HEK293 (cell line): Measurements from ENCODE around the gene DMAC1.

Source experiments
- CTCF ChIA-PET: fragments of 350-600 bp; formaldehyde crosslinking; extraction: SDS; loops from one replicate; lab custom pipeline; 2021; ENCODE audit warnings: antibody characterized with exemption; lab: Yijun Ruan, JAX
- POLR2A ChIA-PET: fragments of 300-600 bp; formaldehyde crosslinking; extraction: SDS; loops from one replicate; lab custom pipeline; 2020; ENCODE audit warnings: antibody characterized with exemption, inconsistent platforms; lab: Yijun Ruan, JAX
- H3K27ac ChIP-seq: fragments of 200-500 bp; sonication (Bioruptor generic); 2 replicates; pipeline ENCODE4 v1.5.1; 2014; ENCODE audit warnings: low read depth, low read length, control low read depth, inconsistent platforms; ENCODE audit errors: extremely low read depth
- H3K36me3 ChIP-seq, 2 experiments: fragments of 200-500 bp in 1 of 2; sonication (Bioruptor generic) in 1 of 2; 1 replicate in 1 of 2; 2 replicates in 1 of 2; pipeline ENCODE4 v1.5.1; 2014 to 2017; ENCODE audit warnings: inconsistent platforms in 2 of 2, low read length in 2 of 2; ENCODE audit not compliant: control insufficient read depth in 2 of 2, insufficient read depth in 1 of 2
- H3K4me1 ChIP-seq: fragments of 200-500 bp; sonication (Bioruptor generic); 2 replicates; pipeline ENCODE4 v1.5.1; 2014; ENCODE audit warnings: mild to moderate bottlenecking, low read length, inconsistent platforms; ENCODE audit not compliant: control insufficient read depth, insufficient read depth
- H3K4me3 ChIP-seq: 2 replicates; pipeline ENCODE4 v1.5.1; 2011; ENCODE audit warnings: low read depth, mild to moderate bottlenecking, control low read depth, low read length, moderate library complexity
- H3K9me3 ChIP-seq: fragments of 200-500 bp; sonication (Bioruptor generic); 2 replicates; pipeline ENCODE4 v1.5.1; 2014; ENCODE audit warnings: low read depth, low read length, inconsistent platforms; ENCODE audit not compliant: control insufficient read depth, insufficient read depth
- GFI1B ChIP-seq: fragments of 450-650 bp; formaldehyde crosslinking; IDR thresholded peaks from 2 replicates; pipeline ENCODE4 v1.5.1; 2016; ENCODE audit warnings: missing biosample characterization, missing genetic modification characterization
- KLF10 ChIP-seq: fragments of 450-650 bp; IDR thresholded peaks from 2 replicates; pipeline ENCODE4 v1.5.1; 2018; ENCODE audit warnings: missing biosample characterization, mild to moderate bottlenecking, missing genetic modification characterization
- KLF16 ChIP-seq: fragments of 450-650 bp; formaldehyde crosslinking; IDR thresholded peaks from 2 replicates; pipeline ENCODE4 v1.5.1; 2017; ENCODE audit warnings: missing biosample characterization, missing genetic modification characterization
- REPIN1 ChIP-seq: fragments of 450-650 bp; formaldehyde crosslinking; IDR thresholded peaks from 2 replicates; pipeline ENCODE4 v1.5.1; 2017; ENCODE audit warnings: missing biosample characterization, missing genetic modification characterization, low read depth
- TCF7L2 ChIP-seq: IDR thresholded peaks from 2 replicates; pipeline ENCODE4 v1.6.1; 2011; ENCODE audit warnings: low read depth, mild to moderate bottlenecking, inconsistent platforms, low read length, moderate library complexity, borderline replicate concordance
- ZBTB21 ChIP-seq: fragments of 450-650 bp; formaldehyde crosslinking; IDR thresholded peaks from 2 replicates; pipeline ENCODE4 v1.5.1; 2017; ENCODE audit warnings: missing biosample characterization, missing genetic modification characterization
- ZFP69B ChIP-seq: fragments of 450-650 bp; formaldehyde crosslinking; IDR thresholded peaks from 2 replicates; pipeline ENCODE4 v1.5.1; 2016; ENCODE audit warnings: missing biosample characterization, missing genetic modification characterization
- ZNF112 ChIP-seq: fragments of 450-650 bp; formaldehyde crosslinking; IDR thresholded peaks from 2 replicates; pipeline ENCODE4 v1.5.0; 2017; ENCODE audit warnings: missing biosample characterization, missing genetic modification characterization
- ZNF140 ChIP-seq: fragments of 450-650 bp; formaldehyde crosslinking; IDR thresholded peaks from 2 replicates; pipeline ENCODE4 v1.5.1; 2016; ENCODE audit warnings: missing biosample characterization, missing genetic modification characterization
- ZNF23 ChIP-seq: fragments of 450-650 bp; formaldehyde crosslinking; IDR thresholded peaks from 2 replicates; pipeline ENCODE4 v1.5.1; 2016; ENCODE audit warnings: missing biosample characterization, missing genetic modification characterization, borderline replicate concordance
- ZNF394 ChIP-seq: fragments of 450-650 bp; formaldehyde crosslinking; IDR thresholded peaks from 2 replicates; pipeline ENCODE4 v1.5.1; 2016; ENCODE audit warnings: missing biosample characterization, missing genetic modification characterization, mild to moderate bottlenecking, moderate library complexity, borderline replicate concordance
- ZNF423 ChIP-seq: fragments of 450-650 bp; formaldehyde crosslinking; IDR thresholded peaks from 2 replicates; pipeline ENCODE4 v1.5.1; 2016; ENCODE audit warnings: missing biosample characterization, missing genetic modification characterization
- ZNF529 ChIP-seq: fragments of 450-650 bp; formaldehyde crosslinking; IDR thresholded peaks from 2 replicates; pipeline ENCODE4 v1.5.1; 2017; ENCODE audit warnings: missing genetic modification characterization, missing biosample characterization; ENCODE audit not compliant: insufficient replicate concordance
- ZNF560 ChIP-seq: fragments of 450-650 bp; formaldehyde crosslinking; IDR thresholded peaks from 2 replicates; pipeline ENCODE4 v1.5.1; 2017; ENCODE audit warnings: missing biosample characterization, missing genetic modification characterization, borderline replicate concordance
- ZNF571 ChIP-seq: fragments of 450-650 bp; formaldehyde crosslinking; IDR thresholded peaks from 2 replicates; pipeline ENCODE4 v1.5.0; 2017; ENCODE audit warnings: missing biosample characterization, missing genetic modification characterization
- ZNF624 ChIP-seq: fragments of 450-650 bp; formaldehyde crosslinking; IDR thresholded peaks from 2 replicates; pipeline ENCODE4 v1.5.1; 2017; ENCODE audit warnings: missing biosample characterization, missing genetic modification characterization
- ZNF677 ChIP-seq: fragments of 450-650 bp; IDR thresholded peaks from 2 replicates; pipeline ENCODE4 v1.5.0; 2018; ENCODE audit warnings: missing biosample characterization, mild to moderate bottlenecking, missing genetic modification characterization, moderate library complexity
- ZNF843 ChIP-seq: fragments of 450-650 bp; formaldehyde crosslinking; IDR thresholded peaks from 2 replicates; pipeline ENCODE4 v1.5.1; 2016; ENCODE audit warnings: missing biosample characterization, missing genetic modification characterization
- ZSCAN4 ChIP-seq: fragments of 450-650 bp; formaldehyde crosslinking; IDR thresholded peaks from 2 replicates; pipeline ENCODE4 v1.5.1; 2017; ENCODE audit warnings: missing biosample characterization, missing genetic modification characterization
- ZSCAN5A ChIP-seq: fragments of 450-650 bp; formaldehyde crosslinking; IDR thresholded peaks from 2 replicates; pipeline ENCODE4 v1.5.1; 2016; ENCODE audit warnings: missing biosample characterization, missing genetic modification characterization
- TF ChIP-seq, protein P1 (sequence below): sonication (generic); formaldehyde crosslinking; IDR thresholded peaks from 2 replicates; pipeline ENCODE4 v1.8.1; 2022; ENCODE audit warnings: mild to moderate bottlenecking, moderate library complexity, missing genetic modification reagents
- TF ChIP-seq, protein P2 (sequence below): fragments of 450-650 bp; formaldehyde crosslinking; IDR thresholded peaks from 2 replicates; pipeline ENCODE4 v1.5.1; 2017; ENCODE audit warnings: missing biosample characterization, missing genetic modification characterization

The DMAC1 gene

GRCh38 chr9:7834531-7834930, 35.0 kb upstream of the DMAC1 start:
- Histone ChIP-seq H3K4me3 (no peak overlapping the region), H3K27ac (no peak overlapping the region), H3K36me3 (no peaks in the 10 kb centered on the region), H3K9me3 (no peaks in the 10 kb centered on the region), H3K4me1 (no peaks in the 10 kb centered on the region)
- ChIA-PET CTCF (no interaction called here), POLR2A (no interaction called here)
- TF ChIP-seq ZNF112 (tag by site-specific recombination) (no peak), ZNF394 (tag by site-specific recombination) (no peak), ZNF560 (tag by site-specific recombination) (no peak), ZNF423 (tag by site-specific recombination) (no peak)

DNA sequence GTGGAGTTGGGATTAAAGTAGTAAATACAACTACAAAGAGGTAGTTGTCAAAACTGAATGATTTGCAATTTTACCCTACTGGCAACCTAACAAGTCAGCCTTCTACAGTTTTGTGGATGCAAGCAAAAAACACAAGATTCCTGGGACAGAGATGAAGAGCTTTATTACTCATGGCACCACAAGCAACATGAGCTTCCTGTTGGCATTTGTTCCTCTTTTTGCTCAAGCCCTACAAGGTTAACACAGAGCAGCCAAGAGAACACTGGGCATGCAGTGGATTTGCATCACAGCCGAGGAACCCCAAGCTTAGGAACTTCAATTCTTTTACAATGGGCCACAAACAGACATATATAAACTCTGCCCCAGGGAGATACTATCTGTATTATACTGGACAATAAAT, 28.8 kb upstream of the DMAC1 start:
- no peaks in the 10 kb centered on the region for H3K4me1 ChIP-seq
- TF ChIP-seq ZNF624 (tag by site-specific recombination) (no peak), ZNF571 (tag by site-specific recombination) (no peak), KLF16 (no peak), ZNF677 (tag by site-specific recombination) (no peak), TCF7L2 (no peak), ZSCAN4 (tag by site-specific recombination) (no peak), ZFP69B (no peak), ZNF23 (tag by site-specific recombination) (no peak), ZNF529 (no peak), ZBTB21 (tag by site-specific recombination) (no peak), ZNF140 (no peak), KLF10 (tag by site-specific recombination) (no peak), ZNF843 (tag by site-specific recombination) (no peak), ZSCAN5A (tag by site-specific recombination) (no peak), REPIN1 (tag by site-specific recombination) (no peak), GFI1B (tag by site-specific recombination) (no peak)
- TF ChIP-seq, protein P1, sequence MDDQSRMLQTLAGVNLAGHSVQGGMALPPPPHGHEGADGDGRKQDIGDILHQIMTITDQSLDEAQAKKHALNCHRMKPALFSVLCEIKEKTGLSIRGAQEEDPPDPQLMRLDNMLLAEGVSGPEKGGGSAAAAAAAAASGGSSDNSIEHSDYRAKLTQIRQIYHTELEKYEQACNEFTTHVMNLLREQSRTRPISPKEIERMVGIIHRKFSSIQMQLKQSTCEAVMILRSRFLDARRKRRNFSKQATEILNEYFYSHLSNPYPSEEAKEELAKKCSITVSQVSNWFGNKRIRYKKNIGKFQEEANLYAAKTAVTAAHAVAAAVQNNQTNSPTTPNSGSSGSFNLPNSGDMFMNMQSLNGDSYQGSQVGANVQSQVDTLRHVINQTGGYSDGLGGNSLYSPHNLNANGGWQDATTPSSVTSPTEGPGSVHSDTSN (CRISPR knock-in tag) = no peak
- TF ChIP-seq, protein P2, sequence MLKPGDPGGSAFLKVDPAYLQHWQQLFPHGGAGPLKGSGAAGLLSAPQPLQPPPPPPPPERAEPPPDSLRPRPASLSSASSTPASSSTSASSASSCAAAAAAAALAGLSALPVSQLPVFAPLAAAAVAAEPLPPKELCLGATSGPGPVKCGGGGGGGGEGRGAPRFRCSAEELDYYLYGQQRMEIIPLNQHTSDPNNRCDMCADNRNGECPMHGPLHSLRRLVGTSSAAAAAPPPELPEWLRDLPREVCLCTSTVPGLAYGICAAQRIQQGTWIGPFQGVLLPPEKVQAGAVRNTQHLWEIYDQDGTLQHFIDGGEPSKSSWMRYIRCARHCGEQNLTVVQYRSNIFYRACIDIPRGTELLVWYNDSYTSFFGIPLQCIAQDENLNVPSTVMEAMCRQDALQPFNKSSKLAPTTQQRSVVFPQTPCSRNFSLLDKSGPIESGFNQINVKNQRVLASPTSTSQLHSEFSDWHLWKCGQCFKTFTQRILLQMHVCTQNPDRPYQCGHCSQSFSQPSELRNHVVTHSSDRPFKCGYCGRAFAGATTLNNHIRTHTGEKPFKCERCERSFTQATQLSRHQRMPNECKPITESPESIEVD = no peak
- no peak overlapping the region for H3K4me3 ChIP-seq
- ChIA-PET CTCF (interaction anchor here (1.5 kb wide), 1 partner anchor 18 kb away, joined by 5 read pairs; no protein-coding TSS in a partner anchor), POLR2A (no interaction called here)
- no peak overlapping the region for H3K27ac ChIP-seq
- no peaks in the 10 kb centered on the region for H3K9me3 ChIP-seq
- H3K36me3 ChIP-seq = no peaks in the 10 kb centered on the region
